WI38 (cell line): ENCODE measurements around the gene MYEF2.

Experiments
- H3K4me3 ChIP-seq: 2 replicates; pipeline ENCODE4 v1.5.1; 2011; ENCODE audit warnings: low read depth, mild to moderate bottlenecking, control low read depth, low read length
- CTCF ChIP-seq: IDR thresholded peaks from 2 replicates; pipeline ENCODE4 v1.5.1; 2012; ENCODE audit warnings: low read depth, mild to moderate bottlenecking, control low read depth, low read length

Gene MYEF2

GRCh38 chr15:48085591-48085930 is 92.5 kb downstream of the MYEF2 start:
- H3K4me3 ChIP-seq = no peak overlapping the region
- TF ChIP-seq CTCF = no peak

- TF ChIP-seq CTCF = peak; percentile 42
- H3K4me3 ChIP-seq = no peak overlapping the region
These were observed 93.1 kb downstream of the MYEF2 start for GRCh38 chr15:48084759-48085590.
